Subcutaneous preadipocyte (primary cell): Measurements from ENCODE around the gene CRHBP. TPM values are rescaled to one million over a fixed set of nuclear protein-coding genes. Genes with fewer than 3 reads are reported as not detected.

Experiments
- small RNA-seq: library from RNA; depleted of rRNA; stranded (forward); fragments of <200 nt; gene quantifications from one replicate; pipeline ENCODE3, GENCODE V24; 2012
- total RNA-seq: library from RNA; depleted of rRNA; stranded (reverse); fragments of >200 nt; gene quantifications from 2 replicates; pipeline ENCODE4 v1.2.3, GENCODE V29; 2012

CRHBP gene, protein sequence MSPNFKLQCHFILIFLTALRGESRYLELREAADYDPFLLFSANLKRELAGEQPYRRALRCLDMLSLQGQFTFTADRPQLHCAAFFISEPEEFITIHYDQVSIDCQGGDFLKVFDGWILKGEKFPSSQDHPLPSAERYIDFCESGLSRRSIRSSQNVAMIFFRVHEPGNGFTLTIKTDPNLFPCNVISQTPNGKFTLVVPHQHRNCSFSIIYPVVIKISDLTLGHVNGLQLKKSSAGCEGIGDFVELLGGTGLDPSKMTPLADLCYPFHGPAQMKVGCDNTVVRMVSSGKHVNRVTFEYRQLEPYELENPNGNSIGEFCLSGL
- 0.73 TPM in 1 of 2 replicates, not detected in the other for total RNA-seq

DNA sequence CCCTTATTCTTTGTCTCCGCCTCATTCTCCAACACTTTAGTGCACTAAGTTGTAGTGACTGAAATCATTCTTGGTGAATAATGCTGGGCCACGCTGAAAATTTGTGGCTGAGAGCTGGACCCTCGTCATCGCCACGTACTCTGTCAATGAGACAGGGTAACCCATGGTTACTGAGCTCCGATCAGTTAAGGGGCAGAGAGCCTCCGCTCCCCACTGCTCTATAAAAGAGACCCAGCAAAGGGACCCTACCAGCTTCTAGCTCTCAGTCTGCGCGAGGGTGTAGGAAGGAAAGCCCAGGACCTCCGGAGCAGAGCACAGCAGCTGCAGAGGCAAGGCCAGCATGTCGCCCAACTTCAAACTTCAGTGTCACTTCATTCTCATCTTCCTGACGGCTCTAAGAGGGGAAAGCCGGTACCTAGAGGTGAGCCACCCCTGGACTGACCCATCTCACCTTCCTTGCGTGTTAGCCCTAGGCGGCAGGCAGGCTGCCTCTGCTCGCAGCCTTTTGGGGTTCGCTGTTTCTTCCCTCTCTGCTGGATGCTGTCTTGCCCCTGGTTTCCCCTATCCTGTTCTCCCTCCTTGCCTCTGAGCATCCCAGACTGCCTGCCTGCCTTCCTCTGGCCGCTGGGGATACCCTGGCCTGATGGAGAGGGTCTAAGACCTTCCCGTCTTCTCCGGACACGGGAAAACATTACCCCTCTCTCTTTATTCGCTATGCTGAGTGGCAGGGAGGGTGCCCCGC lies at the start of gene CRHBP:
Gene CRHBP (plus strand): TSS at position 251 of the 742 bp plus-strand sequence. CDS start 90 bp downstream, at position 341.

Small RNA genes lying within 50 kb of the gene (small RNA-seq; reads per million reads assigned to genes)
- not detected for gene RNU6ATAC36P

Other genes with a start within 250 kb of the CRHBP start
- 63.9 and 123 TPM in 2 replicates for gene F2R, start 236.9 kb upstream of the CRHBP start, total RNA-seq
- 2.9 and 3.1 TPM in 2 replicates for gene F2RL1, start 134.0 kb upstream of the CRHBP start, total RNA-seq
- gene S100Z, start 103.0 kb upstream of the CRHBP start, total RNA-seq = not detected in 2 replicates
- gene AGGF1, start 77.4 kb downstream of the CRHBP start, total RNA-seq = 17.3 and 19.7 TPM in 2 replicates
- gene ZBED3, start 134.2 kb downstream of the CRHBP start, total RNA-seq = 0.20 and 0.73 TPM in 2 replicates